ENCODE measurements around the gene RIMKLB. TPM values are rescaled to one million over a fixed set of nuclear protein-coding genes. Genes with fewer than 3 reads are reported as not detected.
"Not testable (repeated sequence)": the region's sequence is repeated elsewhere in the genome, so short reads cannot be mapped to it uniquely, and the experiment has no call there.

RIMKLB gene
- polyA plus RNA-seq, 1 donor (not counting 4 experiments of a cell fraction or from before 2014, with no cell fraction given), result 51.1 TPM

- DNase-seq (ENCODE audit: low read depth, low spot score); H3K4me3 ChIP-seq (ENCODE audit: control insufficient read depth in 2 of 3, extremely low read depth in 1 of 3, insufficient read depth in 2 of 3, low read depth in 1 of 3, low read length in 3 of 3); H3K79me2 ChIP-seq (ENCODE audit: control insufficient read depth, insufficient read depth, low read length); H3K9me1 ChIP-seq (ENCODE audit: control insufficient read depth, extremely low read depth, insufficient read depth, low read length); dilution Hi-C loops (cut with MboI; ENCODE audit: extremely low pct_ligation_motif_present, low sequenced_read_pairs); H2AFZ ChIP-seq (ENCODE audit: control insufficient read depth, low read length); H3K4me2 ChIP-seq (ENCODE audit: control insufficient read depth, extremely low read depth, insufficient read depth, low read depth, low read length); FAIRE-seq; H3K9me3 ChIP-seq (ENCODE audit: control insufficient read depth, low read depth, low read length); H3K27ac ChIP-seq (ENCODE audit: control insufficient read depth, insufficient read depth, low read length); H3K4me1 ChIP-seq (ENCODE audit: control insufficient read depth, extremely low read depth, insufficient read depth, low read length); H3K9ac ChIP-seq (ENCODE audit: control insufficient read depth, extremely low read depth, insufficient read depth, low read length); H4K20me1 ChIP-seq (ENCODE audit: control insufficient read depth, extremely low read depth, insufficient read depth, low read length); H3K36me3 ChIP-seq (ENCODE audit: control insufficient read depth in 2 of 2, extremely low read depth in 1 of 2, insufficient read depth in 2 of 2, low read length in 2 of 2); H3K27me3 ChIP-seq (ENCODE audit: control insufficient read depth, extremely low read depth, insufficient read depth, low read length): not testable (repeated sequence)
Observed at GRCh38 chr12:8793226-8793625, 95.4 kb downstream of the RIMKLB start.

GRCh38 chr12:8794611-8795010, 96.8 kb downstream of the RIMKLB start:
- H3K36me3 ChIP-seq (ENCODE audit: control insufficient read depth in 2 of 2, extremely low read depth in 1 of 2, insufficient read depth in 2 of 2, low read length in 2 of 2); H3K9me3 ChIP-seq (ENCODE audit: control insufficient read depth, low read depth, low read length); H3K9ac ChIP-seq (ENCODE audit: control insufficient read depth, extremely low read depth, insufficient read depth, low read length); H3K27ac ChIP-seq (ENCODE audit: control insufficient read depth, insufficient read depth, low read length); H3K9me1 ChIP-seq (ENCODE audit: control insufficient read depth, extremely low read depth, insufficient read depth, low read length); DNase-seq (ENCODE audit: low read depth, low spot score); H3K4me3 ChIP-seq (ENCODE audit: control insufficient read depth in 2 of 3, extremely low read depth in 1 of 3, insufficient read depth in 2 of 3, low read depth in 1 of 3, low read length in 3 of 3); FAIRE-seq; H3K27me3 ChIP-seq (ENCODE audit: control insufficient read depth, extremely low read depth, insufficient read depth, low read length); H4K20me1 ChIP-seq (ENCODE audit: control insufficient read depth, extremely low read depth, insufficient read depth, low read length); dilution Hi-C loops (cut with MboI; ENCODE audit: extremely low pct_ligation_motif_present, low sequenced_read_pairs); H2AFZ ChIP-seq (ENCODE audit: control insufficient read depth, low read length); H3K4me2 ChIP-seq (ENCODE audit: control insufficient read depth, extremely low read depth, insufficient read depth, low read depth, low read length); H3K4me1 ChIP-seq (ENCODE audit: control insufficient read depth, extremely low read depth, insufficient read depth, low read length); H3K79me2 ChIP-seq (ENCODE audit: control insufficient read depth, insufficient read depth, low read length): not testable (repeated sequence)

GRCh38 chr12:8796831-8797626, 99.2 kb downstream of the RIMKLB start:
- Histone ChIP-seq H4K20me1 (ENCODE audit: control insufficient read depth, extremely low read depth, insufficient read depth, low read length) (no peaks in the 10 kb centered on the region), H3K9ac (ENCODE audit: control insufficient read depth, extremely low read depth, insufficient read depth, low read length) (no peak overlapping the region), H3K4me1 (ENCODE audit: control insufficient read depth, extremely low read depth, insufficient read depth, low read length) (no peaks in the 10 kb centered on the region), H3K27ac (ENCODE audit: control insufficient read depth, insufficient read depth, low read length) (no peak overlapping the region), H3K36me3 (ENCODE audit: control insufficient read depth in 2 of 2, extremely low read depth in 1 of 2, insufficient read depth in 2 of 2, low read length in 2 of 2) (no peaks in the 10 kb centered on the region), H3K9me3 (ENCODE audit: control insufficient read depth, low read depth, low read length) (no peaks in the 10 kb centered on the region), H3K79me2 (ENCODE audit: control insufficient read depth, insufficient read depth, low read length) (no peaks in the 10 kb centered on the region), H2AFZ (ENCODE audit: control insufficient read depth, low read length) (no peak overlapping the region), H3K4me2 (ENCODE audit: control insufficient read depth, extremely low read depth, insufficient read depth, low read depth, low read length) (no peak overlapping the region), H3K4me3 (ENCODE audit: control insufficient read depth in 2 of 3, extremely low read depth in 1 of 3, insufficient read depth in 2 of 3, low read depth in 1 of 3, low read length in 3 of 3) (no peak overlapping the region), H3K9me1 (ENCODE audit: control insufficient read depth, extremely low read depth, insufficient read depth, low read length) (no peaks in the 10 kb centered on the region), H3K27me3 (ENCODE audit: control insufficient read depth, extremely low read depth, insufficient read depth, low read length) (no peaks in the 10 kb centered on the region)
- TF ChIP-seq EZH2 (IDR thresholded peaks at IDR 0.05; ENCODE audit: low read length) (no peak), CTCF (optimal IDR thresholded peaks at IDR 0.05 in 1 of 3, IDR thresholded peaks at IDR 0.05 in 1 of 3, conservative IDR thresholded peaks at IDR 0.05 in 1 of 3; ENCODE audit: extremely low read depth in 1 of 3, insufficient read depth in 2 of 3, low read length in 3 of 3) (no peak)
- dilution Hi-C loops (cut with MboI; ENCODE audit: extremely low pct_ligation_motif_present, low sequenced_read_pairs), result no loop called here
- DNase-seq (ENCODE audit: low read depth, low spot score) (no peak), FAIRE-seq (no peak)

GRCh38 chr12:8801213-8801612, 103.4 kb downstream of the RIMKLB start:
- H3K9ac ChIP-seq (ENCODE audit: control insufficient read depth, extremely low read depth, insufficient read depth, low read length); H3K9me1 ChIP-seq (ENCODE audit: control insufficient read depth, extremely low read depth, insufficient read depth, low read length); H3K36me3 ChIP-seq (ENCODE audit: control insufficient read depth in 2 of 2, extremely low read depth in 1 of 2, insufficient read depth in 2 of 2, low read length in 2 of 2); dilution Hi-C loops (cut with MboI; ENCODE audit: extremely low pct_ligation_motif_present, low sequenced_read_pairs); H3K27me3 ChIP-seq (ENCODE audit: control insufficient read depth, extremely low read depth, insufficient read depth, low read length); H3K27ac ChIP-seq (ENCODE audit: control insufficient read depth, insufficient read depth, low read length); FAIRE-seq; H3K9me3 ChIP-seq (ENCODE audit: control insufficient read depth, low read depth, low read length); H3K4me2 ChIP-seq (ENCODE audit: control insufficient read depth, extremely low read depth, insufficient read depth, low read depth, low read length); H3K79me2 ChIP-seq (ENCODE audit: control insufficient read depth, insufficient read depth, low read length); H3K4me3 ChIP-seq (ENCODE audit: control insufficient read depth in 2 of 3, extremely low read depth in 1 of 3, insufficient read depth in 2 of 3, low read depth in 1 of 3, low read length in 3 of 3); H2AFZ ChIP-seq (ENCODE audit: control insufficient read depth, low read length); H4K20me1 ChIP-seq (ENCODE audit: control insufficient read depth, extremely low read depth, insufficient read depth, low read length); DNase-seq (ENCODE audit: low read depth, low spot score); H3K4me1 ChIP-seq (ENCODE audit: control insufficient read depth, extremely low read depth, insufficient read depth, low read length): not testable (repeated sequence)
